GM23338 (cell line): ENCODE results near the gene ZNF804B.

ENCODE experiments used
- CREB1 ChIP-seq: fragments of 250-450 bp; sonication (Bioruptor Pico); IDR thresholded peaks from 2 replicates; pipeline ENCODE4 v1.5.0; 2020; ENCODE audit warnings: low read depth, mild to moderate bottlenecking, moderate library complexity
- EZH2 ChIP-seq: fragments of 200-600 bp; sonication (generic); IDR thresholded peaks from one replicate; pipeline ENCODE4 v1.8.0; 2017; ENCODE audit warnings: antibody characterized with exemption, mild to moderate bottlenecking, low read depth; ENCODE audit not compliant: unreplicated experiment
- EZH2phosphoT487 ChIP-seq: fragments of 200-600 bp; sonication (generic); IDR thresholded peaks from one replicate; pipeline ENCODE4 v1.8.1; 2018; ENCODE audit warnings: antibody characterized with exemption; ENCODE audit not compliant: unreplicated experiment
- JUNB ChIP-seq: IDR thresholded peaks from one replicate; pipeline ENCODE4 v1.6.1; 2016; ENCODE audit warnings: antibody characterized with exemption; ENCODE audit not compliant: unreplicated experiment
- NANOG ChIP-seq: IDR thresholded peaks from 2 replicates; pipeline ENCODE4 v1.6.1; 2016; ENCODE audit warnings: antibody characterized with exemption, borderline replicate concordance
- POLR2AphosphoS5 ChIP-seq: IDR thresholded peaks from 2 replicates; pipeline ENCODE4 v1.6.1; 2016; ENCODE audit warnings: antibody characterized with exemption, low read depth
- STAT1 ChIP-seq: IDR thresholded peaks from one replicate; pipeline ENCODE4 v1.6.1; 2016; ENCODE audit warnings: antibody characterized with exemption; ENCODE audit not compliant: unreplicated experiment
- ZNF331 ChIP-seq: fragments of 250-450 bp; sonication (Bioruptor Pico); IDR thresholded peaks from 2 replicates; pipeline ENCODE4 v1.5.0; 2020; ENCODE audit warnings: low read depth, mild to moderate bottlenecking, moderate library complexity
- ZNF462 ChIP-seq: fragments of 250-450 bp; sonication (Bioruptor Pico); IDR thresholded peaks from 2 replicates; pipeline ENCODE4 v1.5.0; 2020; ENCODE audit warnings: mild to moderate bottlenecking, moderate library complexity
- TF ChIP-seq, protein P1 (sequence below): IDR thresholded peaks from one replicate; pipeline ENCODE4 v1.6.1; 2018; ENCODE audit warnings: antibody characterized with exemption; ENCODE audit not compliant: unreplicated experiment
- TF ChIP-seq, protein P2 (sequence below), 2 experiments: fragments of 200-600 bp in 1 of 2; sonication (generic) in 1 of 2; conservative IDR thresholded peaks; 2 replicates each; pipeline versions ENCODE4 v1.5.1 to v1.6.1; 2016 to 2017; ENCODE audit warnings: antibody characterized with exemption in 2 of 2, low read depth in 2 of 2, mild to moderate bottlenecking in 2 of 2, moderate library complexity in 1 of 2

- TF ChIP-seq, protein P1, sequence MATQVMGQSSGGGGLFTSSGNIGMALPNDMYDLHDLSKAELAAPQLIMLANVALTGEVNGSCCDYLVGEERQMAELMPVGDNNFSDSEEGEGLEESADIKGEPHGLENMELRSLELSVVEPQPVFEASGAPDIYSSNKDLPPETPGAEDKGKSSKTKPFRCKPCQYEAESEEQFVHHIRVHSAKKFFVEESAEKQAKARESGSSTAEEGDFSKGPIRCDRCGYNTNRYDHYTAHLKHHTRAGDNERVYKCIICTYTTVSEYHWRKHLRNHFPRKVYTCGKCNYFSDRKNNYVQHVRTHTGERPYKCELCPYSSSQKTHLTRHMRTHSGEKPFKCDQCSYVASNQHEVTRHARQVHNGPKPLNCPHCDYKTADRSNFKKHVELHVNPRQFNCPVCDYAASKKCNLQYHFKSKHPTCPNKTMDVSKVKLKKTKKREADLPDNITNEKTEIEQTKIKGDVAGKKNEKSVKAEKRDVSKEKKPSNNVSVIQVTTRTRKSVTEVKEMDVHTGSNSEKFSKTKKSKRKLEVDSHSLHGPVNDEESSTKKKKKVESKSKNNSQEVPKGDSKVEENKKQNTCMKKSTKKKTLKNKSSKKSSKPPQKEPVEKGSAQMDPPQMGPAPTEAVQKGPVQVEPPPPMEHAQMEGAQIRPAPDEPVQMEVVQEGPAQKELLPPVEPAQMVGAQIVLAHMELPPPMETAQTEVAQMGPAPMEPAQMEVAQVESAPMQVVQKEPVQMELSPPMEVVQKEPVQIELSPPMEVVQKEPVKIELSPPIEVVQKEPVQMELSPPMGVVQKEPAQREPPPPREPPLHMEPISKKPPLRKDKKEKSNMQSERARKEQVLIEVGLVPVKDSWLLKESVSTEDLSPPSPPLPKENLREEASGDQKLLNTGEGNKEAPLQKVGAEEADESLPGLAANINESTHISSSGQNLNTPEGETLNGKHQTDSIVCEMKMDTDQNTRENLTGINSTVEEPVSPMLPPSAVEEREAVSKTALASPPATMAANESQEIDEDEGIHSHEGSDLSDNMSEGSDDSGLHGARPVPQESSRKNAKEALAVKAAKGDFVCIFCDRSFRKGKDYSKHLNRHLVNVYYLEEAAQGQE = no peak
- TF ChIP-seq, protein P2, sequence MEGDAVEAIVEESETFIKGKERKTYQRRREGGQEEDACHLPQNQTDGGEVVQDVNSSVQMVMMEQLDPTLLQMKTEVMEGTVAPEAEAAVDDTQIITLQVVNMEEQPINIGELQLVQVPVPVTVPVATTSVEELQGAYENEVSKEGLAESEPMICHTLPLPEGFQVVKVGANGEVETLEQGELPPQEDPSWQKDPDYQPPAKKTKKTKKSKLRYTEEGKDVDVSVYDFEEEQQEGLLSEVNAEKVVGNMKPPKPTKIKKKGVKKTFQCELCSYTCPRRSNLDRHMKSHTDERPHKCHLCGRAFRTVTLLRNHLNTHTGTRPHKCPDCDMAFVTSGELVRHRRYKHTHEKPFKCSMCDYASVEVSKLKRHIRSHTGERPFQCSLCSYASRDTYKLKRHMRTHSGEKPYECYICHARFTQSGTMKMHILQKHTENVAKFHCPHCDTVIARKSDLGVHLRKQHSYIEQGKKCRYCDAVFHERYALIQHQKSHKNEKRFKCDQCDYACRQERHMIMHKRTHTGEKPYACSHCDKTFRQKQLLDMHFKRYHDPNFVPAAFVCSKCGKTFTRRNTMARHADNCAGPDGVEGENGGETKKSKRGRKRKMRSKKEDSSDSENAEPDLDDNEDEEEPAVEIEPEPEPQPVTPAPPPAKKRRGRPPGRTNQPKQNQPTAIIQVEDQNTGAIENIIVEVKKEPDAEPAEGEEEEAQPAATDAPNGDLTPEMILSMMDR (conservative IDR thresholded peaks at IDR 0.05; ENCODE audit: low read depth in 2 of 2) = no peak
- TF ChIP-seq POLR2AphosphoS5 = no peak
- no peak for TF ChIP-seq ZNF462
- no peak for TF ChIP-seq JUNB
- TF ChIP-seq CREB1 = no peak
- no peak for TF ChIP-seq EZH2
- no peak for TF ChIP-seq EZH2phosphoT487
- TF ChIP-seq ZNF331 (CRISPR knock-in tag) = no peak
- no peak for TF ChIP-seq NANOG
- no peak for TF ChIP-seq STAT1
Measured at GRCh38 chr7:89060234-89060633, 300.7 kb downstream of the ZNF804B start.
